HG03469 (cell line): ENCODE data around the gene DLGAP3.

ENCODE experiments used
- ATAC-seq: cut with Tn5 transposase; IDR thresholded peaks from one replicate; pipeline ENCODE4 v1.9.1; 2021; ENCODE audit warnings: mild to moderate bottlenecking, moderate library complexity, moderate number of reproducible peaks; ENCODE audit not compliant: unreplicated experiment

Gene DLGAP3

GRCh38 chr1:34868230-34869049, 61.0 kb downstream of the DLGAP3 start:
- no peak for ATAC-seq

GRCh38 chr1:34867415-34867814, 62.0 kb downstream of the DLGAP3 start:
- no peak for ATAC-seq

GRCh38 chr1:34866762-34867109, 62.7 kb downstream of the DLGAP3 start:
- no peak for ATAC-seq

GRCh38 chr1:34865981-34866761, 63.3 kb downstream of the DLGAP3 start:
- no peak for ATAC-seq

- no peak for ATAC-seq
These were observed 63.9 kb downstream of the DLGAP3 start for GRCh38 chr1:34865573-34865972.

GRCh38 chr1:34864759-34865158, 64.7 kb downstream of the DLGAP3 start:
- no peak for ATAC-seq

- ATAC-seq = no peak
These were observed 65.9 kb downstream of the DLGAP3 start for GRCh38 chr1:34863501-34863900.

- peak; percentile 72 for ATAC-seq
These were observed 69.8 kb downstream of the DLGAP3 start, which contains the start of gene SMIM12 for GRCh38 chr1:34859446-34860200. Gene SMIM12, minus strand, starts transcription at chr1:34859749. Its CDS starts 3,772 bp downstream, at chr1:34855977.

GRCh38 chr1:34858901-34859445, 70.5 kb downstream of the DLGAP3 start:
- no peak for ATAC-seq

- no peak for ATAC-seq
These were observed 72.8 kb downstream of the DLGAP3 start for GRCh38 chr1:34856697-34857096.

- peak; percentile 69 for ATAC-seq
These were observed 76.7 kb downstream of the DLGAP3 start for GRCh38 chr1:34852677-34853217.

GRCh38 chr1:34851431-34852105, 77.9 kb downstream of the DLGAP3 start:
- ATAC-seq = no peak

GRCh38 chr1:34850382-34850781, 79.1 kb downstream of the DLGAP3 start:
- ATAC-seq = no peak

- ATAC-seq = no peak
These were observed 82.4 kb downstream of the DLGAP3 start for GRCh38 chr1:34847094-34847493.

- ATAC-seq = no peak
These were observed 83.2 kb downstream of the DLGAP3 start for GRCh38 chr1:34846265-34846664.

GRCh38 chr1:34845131-34845901, 84.1 kb downstream of the DLGAP3 start:
- ATAC-seq = no peak

- no peak for ATAC-seq
These were observed 85.2 kb downstream of the DLGAP3 start for GRCh38 chr1:34844252-34844634.

GRCh38 chr1:34843392-34844251, 85.8 kb downstream of the DLGAP3 start:
- ATAC-seq = no peak
